ENCODE results near the gene PHACTR4.
"Not testable (repeated sequence)": the region's sequence is repeated elsewhere in the genome, so short reads cannot be mapped to it uniquely, and the experiment has no call there.

The PHACTR4 gene

DNA sequence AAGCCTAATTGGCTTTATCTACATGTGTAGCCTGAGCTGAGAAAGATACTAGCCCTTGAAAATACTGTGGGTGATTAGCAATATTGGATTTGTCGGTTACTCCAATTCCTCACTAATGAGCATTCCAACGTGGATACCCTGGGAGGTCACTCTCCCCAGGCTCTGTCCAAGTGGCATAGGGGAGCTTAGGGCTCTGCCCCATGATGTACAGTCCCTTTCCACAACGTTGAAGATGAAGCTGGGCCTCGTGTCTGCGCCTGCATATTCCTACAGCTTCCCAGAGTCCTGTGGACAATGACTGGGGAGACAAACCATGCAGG is 138.9 kb downstream of the PHACTR4 start:
- ChIA-PET POLR2A (interaction anchor here (0.9 to 5.4 kb wide), 3 partner anchors 70 to 95 kb away, joined by 4 to 36 read pairs (median 4); no protein-coding TSS in a partner anchor), CTCF (interaction anchor here (0.8 to 4.4 kb wide), 9 partner anchors 9 to 369 kb away, joined by 3 to 25 read pairs (median 5); partner anchors contain the start of gene YTHDF2)
- TF ChIP-seq, protein P1, sequence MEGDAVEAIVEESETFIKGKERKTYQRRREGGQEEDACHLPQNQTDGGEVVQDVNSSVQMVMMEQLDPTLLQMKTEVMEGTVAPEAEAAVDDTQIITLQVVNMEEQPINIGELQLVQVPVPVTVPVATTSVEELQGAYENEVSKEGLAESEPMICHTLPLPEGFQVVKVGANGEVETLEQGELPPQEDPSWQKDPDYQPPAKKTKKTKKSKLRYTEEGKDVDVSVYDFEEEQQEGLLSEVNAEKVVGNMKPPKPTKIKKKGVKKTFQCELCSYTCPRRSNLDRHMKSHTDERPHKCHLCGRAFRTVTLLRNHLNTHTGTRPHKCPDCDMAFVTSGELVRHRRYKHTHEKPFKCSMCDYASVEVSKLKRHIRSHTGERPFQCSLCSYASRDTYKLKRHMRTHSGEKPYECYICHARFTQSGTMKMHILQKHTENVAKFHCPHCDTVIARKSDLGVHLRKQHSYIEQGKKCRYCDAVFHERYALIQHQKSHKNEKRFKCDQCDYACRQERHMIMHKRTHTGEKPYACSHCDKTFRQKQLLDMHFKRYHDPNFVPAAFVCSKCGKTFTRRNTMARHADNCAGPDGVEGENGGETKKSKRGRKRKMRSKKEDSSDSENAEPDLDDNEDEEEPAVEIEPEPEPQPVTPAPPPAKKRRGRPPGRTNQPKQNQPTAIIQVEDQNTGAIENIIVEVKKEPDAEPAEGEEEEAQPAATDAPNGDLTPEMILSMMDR (IDR thresholded peaks at IDR 0.05; ENCODE audit: control extremely low read depth, extremely low read depth, low read depth, missing control alignments) = no peak
- no peak for DNase-seq (ENCODE audit: extremely low spot score)

DNA sequence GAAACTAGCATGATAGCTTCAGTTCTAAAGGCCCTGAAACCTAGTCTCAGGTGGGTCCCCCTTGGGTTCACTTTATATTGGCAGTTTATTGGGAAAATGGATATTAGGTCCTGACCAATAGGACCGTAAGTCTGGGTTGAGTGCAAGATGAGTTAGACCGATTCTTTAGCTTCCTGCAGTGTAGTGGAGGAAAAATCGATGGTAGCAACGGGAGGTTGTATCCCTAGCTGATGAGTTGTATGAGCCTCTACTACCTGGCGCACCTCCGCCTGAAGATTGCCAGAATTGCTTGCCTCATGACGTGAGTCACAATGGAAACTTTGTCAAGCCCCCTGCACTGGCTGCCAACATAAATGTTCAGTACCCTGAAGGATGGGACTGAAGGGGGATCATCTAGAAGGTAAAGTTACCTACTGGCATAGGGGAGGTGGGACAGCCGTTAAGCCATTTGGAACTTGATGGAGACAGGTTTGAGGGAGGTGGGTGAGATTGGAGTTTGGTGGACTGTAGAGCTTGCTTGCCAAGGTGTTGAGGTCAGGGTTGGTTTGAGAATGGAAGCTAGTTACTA is 140.2 kb downstream of the PHACTR4 start:
- TF ChIP-seq, protein P1 (IDR thresholded peaks at IDR 0.05; ENCODE audit: control extremely low read depth, extremely low read depth, low read depth, missing control alignments) = no peak
- CTCF ChIA-PET = interaction anchor here (0.6 to 4.4 kb wide), 7 partner anchors 8 to 261 kb away, joined by 3 to 25 read pairs (median 4); no protein-coding TSS in a partner anchor
- DNase-seq (ENCODE audit: extremely low spot score) = no peak
- POLR2A ChIA-PET = interaction anchor here (0.6 to 5.4 kb wide), 6 partner anchors 45 to 889 kb away, joined by 3 to 36 read pairs (median 4); no protein-coding TSS in a partner anchor

DNA sequence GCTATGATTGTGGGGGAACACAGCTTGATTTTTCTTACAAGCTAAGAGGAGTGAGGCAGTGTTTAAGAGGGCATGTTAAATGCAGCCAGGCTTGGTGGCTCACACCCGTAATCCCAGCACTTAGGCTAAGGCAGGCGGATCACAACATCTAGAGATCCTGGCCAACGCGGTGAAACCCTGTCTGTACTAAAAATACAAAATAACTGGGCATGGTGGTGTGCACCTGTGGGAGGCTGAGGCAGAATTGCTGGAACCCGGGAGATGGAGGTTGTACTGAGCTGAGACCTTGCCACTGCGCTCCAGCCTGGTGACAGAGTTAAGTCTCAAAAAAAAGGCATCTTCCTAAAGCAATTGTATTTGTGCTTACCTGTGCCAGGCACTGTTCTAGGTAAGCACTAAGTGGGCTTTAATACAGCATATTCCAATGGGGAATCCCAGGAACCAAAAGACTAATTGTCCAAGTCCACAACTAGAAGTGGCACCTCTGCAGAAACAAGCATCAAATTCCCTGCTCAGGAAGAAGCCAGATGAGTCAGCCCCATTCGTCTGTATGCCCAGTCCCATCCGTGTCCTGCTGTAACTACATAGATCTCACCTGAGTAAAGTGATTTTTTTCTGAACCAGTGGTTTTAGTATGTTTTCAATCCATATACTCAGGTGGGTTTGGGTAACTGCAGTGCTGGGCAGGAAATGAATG is 140.9 kb downstream of the PHACTR4 start:
- DNase-seq (ENCODE audit: extremely low spot score) = no peak
- ChIA-PET POLR2A (interaction anchor here (0.6 to 5.4 kb wide), 5 partner anchors 46 to 889 kb away, joined by 3 to 36 read pairs (median 5); no protein-coding TSS in a partner anchor), CTCF (interaction anchor here (0.7 to 4.4 kb wide), 5 partner anchors 7 to 93 kb away, joined by 3 to 25 read pairs (median 3); no protein-coding TSS in a partner anchor)
- TF ChIP-seq, protein P1 (IDR thresholded peaks at IDR 0.05; ENCODE audit: control extremely low read depth, extremely low read depth, low read depth, missing control alignments) = no peak

DNA sequence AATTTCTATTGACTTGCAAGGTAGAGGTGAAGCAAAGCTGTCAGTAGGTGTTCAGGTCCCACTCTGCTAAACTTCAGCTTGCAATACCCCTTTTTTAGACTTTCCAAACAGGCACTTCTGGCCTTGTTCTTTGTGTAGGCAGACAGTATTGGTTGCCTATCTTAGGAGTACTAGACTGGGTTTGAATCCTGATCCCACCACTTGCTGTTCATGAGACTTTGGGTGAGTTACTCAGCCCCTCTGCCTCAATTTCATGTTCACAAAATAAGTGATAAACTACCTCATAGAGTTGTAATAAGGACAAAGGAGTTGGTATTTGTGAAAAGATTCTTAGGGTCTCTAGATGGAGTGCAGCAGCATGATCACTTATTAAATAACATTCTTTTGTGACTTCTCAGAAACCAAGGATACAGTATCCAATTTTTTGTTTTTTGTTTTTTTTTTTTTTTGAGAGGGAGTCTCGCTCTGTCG is 141.5 kb downstream of the PHACTR4 start:
- POLR2A ChIA-PET = interaction anchor here (0.5 to 5.4 kb wide), 2 partner anchors 70 to 96 kb away, joined by 3 to 36 read pairs; no protein-coding TSS in a partner anchor
- CTCF ChIA-PET = interaction anchor here (0.7 kb wide), 1 partner anchor 71 kb away, joined by 3 read pairs; no protein-coding TSS in a partner anchor
- no peak for DNase-seq (ENCODE audit: extremely low spot score)
- TF ChIP-seq, protein P1 (IDR thresholded peaks at IDR 0.05; ENCODE audit: control extremely low read depth, extremely low read depth, low read depth, missing control alignments) = no peak

DNA sequence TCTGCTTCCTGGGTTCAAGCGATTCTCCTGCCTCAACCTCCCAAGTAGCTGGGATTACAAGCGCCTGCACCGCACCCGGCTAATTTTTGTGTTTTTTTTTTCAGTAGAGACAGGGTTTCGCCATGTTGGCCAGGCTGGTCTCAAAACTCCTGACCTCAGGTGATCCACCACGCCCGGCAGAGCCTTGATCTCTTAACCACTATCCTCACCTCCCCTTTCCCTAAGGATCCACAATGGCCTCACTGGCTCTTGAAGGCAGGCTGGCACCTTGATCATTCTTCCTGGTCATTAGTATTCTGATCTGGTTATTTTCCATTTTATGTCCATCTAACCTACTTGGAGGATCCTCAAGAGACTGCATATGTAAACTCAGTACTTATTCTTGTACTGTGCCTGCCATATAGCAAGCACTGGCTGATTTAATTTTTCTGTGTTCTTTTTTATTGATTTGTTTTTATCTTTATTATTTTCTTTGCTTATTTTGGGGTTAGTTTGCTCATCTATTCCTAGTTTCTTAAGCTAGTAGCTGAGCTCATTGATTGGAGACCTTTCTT is 142.6 kb downstream of the PHACTR4 start:
- DNase-seq (ENCODE audit: extremely low spot score) = no peak
- ChIA-PET CTCF (interaction anchor here (1.4 kb wide), 1 partner anchor 9 kb away, joined by 3 read pairs; no protein-coding TSS in a partner anchor), POLR2A (interaction anchor here (0.7 to 5.4 kb wide), 4 partner anchors 65 to 104 kb away, joined by 5 to 36 read pairs (median 6); no protein-coding TSS in a partner anchor)
- TF ChIP-seq, protein P1 (IDR thresholded peaks at IDR 0.05; ENCODE audit: control extremely low read depth, extremely low read depth, low read depth, missing control alignments) = no peak

DNA sequence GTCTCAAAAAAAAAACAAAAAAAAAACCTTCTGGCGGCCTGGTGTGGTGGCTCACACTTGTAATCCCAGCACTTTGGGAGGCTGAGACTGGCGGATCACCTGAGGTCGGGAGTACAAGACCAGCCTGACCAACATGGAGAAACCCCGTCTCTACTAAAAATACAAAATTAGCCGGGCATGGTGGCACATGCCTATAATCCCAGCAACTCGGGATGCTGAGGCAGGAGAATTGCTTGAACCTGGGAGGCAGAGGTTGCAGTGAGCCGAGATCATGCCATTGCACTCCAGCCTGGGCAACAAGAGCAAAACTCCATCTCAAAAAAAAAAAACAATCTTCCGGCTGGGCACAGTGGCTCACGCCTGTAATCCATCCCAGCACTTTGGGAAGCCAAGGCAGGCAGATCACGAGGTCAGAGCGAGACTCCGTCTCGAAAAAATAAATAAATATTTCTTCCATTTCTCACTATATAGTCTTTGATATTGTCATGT is 144.9 kb downstream of the PHACTR4 start:
- ChIA-PET POLR2A (interaction anchor here (2.1 to 3.1 kb wide), 2 partner anchors 65 to 66 kb away, joined by 5 to 14 read pairs; no protein-coding TSS in a partner anchor), CTCF (interaction anchor here (1.0 to 2.2 kb wide), 2 partner anchors 266 to 362 kb away, joined by 4 to 7 read pairs; no protein-coding TSS in a partner anchor)
- not testable (repeated sequence) for DNase-seq (ENCODE audit: extremely low spot score)

Data from GM10248 (cell line).